ENCODE data around the gene CREM. TPM values are rescaled to one million over a fixed set of nuclear protein-coding genes. Genes with fewer than 3 reads are reported as not detected.

Gene CREM
- total RNA-seq, 1 experiment from 2014 or later = 20.0 TPM

GRCh38 chr10:35215107-35215506, 88.5 kb downstream of the CREM start:
- H3K36me3 Mint-ChIP-seq (ENCODE audit: insufficient read depth in 1 of 3, low read depth in 3 of 3) = no peaks in the 10 kb centered on the region
- H3K27ac ChIP-seq (ENCODE audit: insufficient read length, low read depth, low read length) = no peak overlapping the region

More at GRCh38 chr10:35215107-35215506, 88.5 kb downstream of the CREM start:
- Histone ChIP-seq H3K4ac (ENCODE audit: low read depth, low read length) (no peak overlapping the region), H3K14ac (ENCODE audit: insufficient read depth, low read length) (no peak overlapping the region), H3K23ac (ENCODE audit: insufficient read length, low read depth, low read length) (no peak overlapping the region), H2AK5ac (ENCODE audit: insufficient read length, low read length) (no peak overlapping the region), H3K4me1 (ENCODE audit: insufficient read depth, low read length) (peaks cover 9% of the 10 kb centered on the region; the same call in 1 of the 2 replicates), H2BK12ac (ENCODE audit: insufficient read length, low read depth, low read length) (no peak overlapping the region), H4K20me1 (ENCODE audit: control insufficient read depth, insufficient read depth, insufficient read length) (no peaks in the 10 kb centered on the region), H3K9ac (ENCODE audit: extremely low read depth, insufficient read length, low read length) (no peak overlapping the region), H2BK20ac (ENCODE audit: low read depth, low read length, poor library complexity, severe bottlenecking) (no peak overlapping the region), H3K56ac (ENCODE audit: insufficient read length, low read depth, low read length) (no peak overlapping the region), H4K5ac (ENCODE audit: insufficient read length, low read depth, low read length) (no peak overlapping the region), H2BK15ac (ENCODE audit: low read depth, low read length) (no peak overlapping the region), H4K91ac (ENCODE audit: insufficient read length, low read depth, low read length) (no peak overlapping the region), H3T11ph (ENCODE audit: low read length) (no peak overlapping the region), H3K23me2 (ENCODE audit: insufficient read length, low read depth, low read length, poor library complexity, severe bottlenecking) (no peaks in the 10 kb centered on the region), H3K79me2 (ENCODE audit: insufficient read depth, low read length) (no peaks in the 10 kb centered on the region), H2BK5ac (ENCODE audit: insufficient read length, low read length) (no peak overlapping the region), H3K27me3 (ENCODE audit: insufficient read depth, low read length) (no peaks in the 10 kb centered on the region), H2BK120ac (ENCODE audit: low read depth, low read length, poor library complexity, severe bottlenecking) (no peak overlapping the region), H3K4me2 (ENCODE audit: insufficient read depth, insufficient read length, low read length) (no peak overlapping the region), H4K8ac (replicated peaks; ENCODE audit: insufficient read length, low read depth, low read length) (no peak overlapping the region), H2AFZ (ENCODE audit: low read length) (no peak overlapping the region), H3K79me1 (ENCODE audit: insufficient read depth, low read depth, low read length, poor library complexity, severe bottlenecking) (no peaks in the 10 kb centered on the region), H3K9me3 (ENCODE audit: control insufficient read depth, low read depth, low read length) (no peaks in the 10 kb centered on the region), H3K18ac (ENCODE audit: insufficient read length, low read depth, low read length) (no peak overlapping the region)
- no peaks in the 10 kb centered on the region for H3K9me3 Mint-ChIP-seq
- DNase-seq = no peak
- H3K27ac Mint-ChIP-seq = no peak overlapping the region
- H3K4me1 Mint-ChIP-seq = peaks cover 34% of the 10 kb centered on the region in 2 experiments
- WGBS (ENCODE audit: extremely low coverage, insufficient read length, low lambda C conversion rate) = no CpG with 5 or more reads among the region's 3 CpGs
- no peak overlapping the region for H3K4me3 Mint-ChIP-seq
- no peaks in the 10 kb centered on the region for H3K27me3 Mint-ChIP-seq (ENCODE audit: low read depth)
- TF ChIP-seq CTCF (conservative IDR thresholded peaks at IDR 0.05) = no peak
